ENCODE data around the gene UNC93B1. TPM values are rescaled to one million over a fixed set of nuclear protein-coding genes. Genes with fewer than 3 reads are reported as not detected.
A peak's percentile ranks its signal among the peaks of the same experiment; 100 is the strongest.

UNC93B1 gene
- total RNA-seq, 1 donor: 44.4 TPM

GRCh38 chr11:68026391-68027105 is 22.7 kb upstream of the UNC93B1 start:
- no peak for DNase-seq (ENCODE audit: low read depth in 2 of 3, low spot score in 2 of 3)

- no peak for DNase-seq (ENCODE audit: low read depth in 2 of 3, low spot score in 2 of 3)
These were observed 21.1 kb upstream of the UNC93B1 start for GRCh38 chr11:68025047-68025446.

- no peak for DNase-seq (ENCODE audit: low read depth in 2 of 3, low spot score in 2 of 3)
These were observed 20.6 kb upstream of the UNC93B1 start for GRCh38 chr11:68024508-68024907.

DNA sequence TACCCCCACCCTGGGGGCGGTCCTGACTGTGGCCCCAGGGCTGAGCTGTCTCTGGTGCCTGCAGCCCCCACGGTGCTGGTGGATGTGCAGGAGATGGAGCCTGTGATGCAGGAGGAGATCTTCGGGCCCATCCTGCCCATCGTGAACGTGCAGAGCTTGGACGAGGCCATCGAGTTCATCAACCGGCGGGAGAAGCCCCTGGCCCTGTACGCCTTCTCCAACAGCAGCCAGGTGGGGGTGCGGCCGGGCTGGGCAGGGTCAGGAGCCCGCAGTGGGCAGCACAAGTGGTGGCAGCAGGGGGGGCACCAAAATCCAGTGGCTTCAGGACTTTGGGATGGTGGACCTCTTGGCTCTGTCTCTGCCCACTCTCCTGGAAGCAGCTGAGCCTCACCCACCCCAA is 18.6 kb upstream of the UNC93B1 start:
- no peak for DNase-seq (ENCODE audit: low read depth in 2 of 3, low spot score in 2 of 3)

DNA sequence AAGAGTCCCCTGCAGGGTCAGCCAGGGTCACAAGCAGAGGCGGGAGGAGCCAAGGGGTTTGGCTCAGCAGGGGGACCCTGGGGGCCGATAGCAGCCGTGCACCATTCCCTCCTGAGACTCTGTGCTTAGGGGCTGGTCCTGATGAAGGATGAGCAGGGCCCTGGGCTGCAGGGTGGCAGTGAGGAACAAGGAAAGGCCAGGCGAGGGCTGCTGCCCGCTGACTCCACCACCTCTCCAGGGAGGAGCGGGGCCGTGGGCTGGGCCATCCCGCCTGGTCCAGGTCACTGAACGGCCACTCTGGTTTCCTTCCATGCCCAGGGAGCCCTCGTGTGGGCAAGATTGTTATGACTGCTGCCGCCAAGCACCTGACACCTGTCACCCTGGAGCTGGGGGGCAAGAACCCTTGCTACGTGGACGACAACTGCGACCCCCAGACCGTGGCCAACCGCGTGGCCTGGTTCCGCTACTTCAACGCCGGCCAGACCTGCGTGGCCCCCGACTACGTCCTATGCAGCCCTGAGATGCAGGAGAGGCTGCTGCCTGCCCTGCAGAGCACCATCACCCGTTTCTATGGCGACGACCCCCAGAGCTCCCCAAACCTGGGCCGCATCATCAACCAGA is 17.4 kb upstream of the UNC93B1 start:
- DNase-seq (ENCODE audit: low read depth in 2 of 3, low spot score in 2 of 3): no peak

DNA sequence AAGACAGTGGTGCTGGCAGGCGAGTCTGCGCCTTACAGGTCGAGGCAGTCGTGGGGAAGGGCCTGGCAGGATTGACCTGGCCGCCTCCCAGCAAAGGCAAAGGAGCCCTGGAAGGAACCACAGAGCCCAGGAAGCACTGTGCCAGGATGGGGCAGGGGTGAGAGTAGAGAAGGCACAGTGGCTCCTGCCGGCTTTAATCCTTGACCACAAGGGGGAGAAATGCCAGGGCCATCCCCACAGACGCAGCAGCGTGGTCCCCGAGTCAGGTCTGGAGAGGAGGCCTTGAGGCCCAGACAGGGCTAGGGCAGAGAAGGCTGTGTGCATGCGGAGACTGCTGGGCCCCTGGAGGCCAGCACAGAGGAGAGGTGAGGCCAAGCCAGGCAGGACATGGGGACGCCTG is 16.7 kb upstream of the UNC93B1 start:
- DNase-seq (ENCODE audit: low read depth in 2 of 3, low spot score in 2 of 3): no peak

- no peak for DNase-seq (ENCODE audit: low read depth in 2 of 3, low spot score in 2 of 3)
These were observed 15.6 kb upstream of the UNC93B1 start for GRCh38 chr11:68019486-68019885.

DNA sequence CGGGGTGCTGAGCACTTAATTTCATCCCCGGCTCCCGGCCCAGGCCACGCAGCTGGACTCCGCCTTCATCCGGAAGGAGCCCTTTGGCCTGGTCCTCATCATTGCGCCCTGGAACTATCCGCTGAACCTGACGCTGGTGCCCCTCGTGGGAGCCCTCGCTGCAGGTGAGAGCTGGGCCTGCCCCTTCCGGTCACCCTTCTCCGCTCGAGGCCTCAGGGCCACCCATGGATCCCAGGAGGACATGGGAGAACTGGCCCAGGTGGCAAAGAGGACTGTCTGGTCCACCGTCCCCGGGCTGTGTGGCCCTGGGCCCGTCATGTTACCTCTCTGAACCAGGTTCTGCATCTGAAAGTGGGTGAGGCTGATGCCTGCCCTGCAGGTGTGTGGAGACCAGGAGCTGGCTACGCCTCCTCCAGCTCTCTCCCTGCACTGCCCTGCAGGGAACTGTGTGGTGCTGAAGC is 14.9 kb upstream of the UNC93B1 start:
- DNase-seq (ENCODE audit: low read depth in 2 of 3, low spot score in 2 of 3): no peak

GRCh38 chr11:68017980-68018729 is 14.3 kb upstream of the UNC93B1 start:
- no peak for DNase-seq (ENCODE audit: low read depth in 2 of 3, low spot score in 2 of 3)

GRCh38 chr11:68016904-68017817 is 13.3 kb upstream of the UNC93B1 start:
- no peak for DNase-seq (ENCODE audit: low read depth in 2 of 3, low spot score in 2 of 3)

DNA sequence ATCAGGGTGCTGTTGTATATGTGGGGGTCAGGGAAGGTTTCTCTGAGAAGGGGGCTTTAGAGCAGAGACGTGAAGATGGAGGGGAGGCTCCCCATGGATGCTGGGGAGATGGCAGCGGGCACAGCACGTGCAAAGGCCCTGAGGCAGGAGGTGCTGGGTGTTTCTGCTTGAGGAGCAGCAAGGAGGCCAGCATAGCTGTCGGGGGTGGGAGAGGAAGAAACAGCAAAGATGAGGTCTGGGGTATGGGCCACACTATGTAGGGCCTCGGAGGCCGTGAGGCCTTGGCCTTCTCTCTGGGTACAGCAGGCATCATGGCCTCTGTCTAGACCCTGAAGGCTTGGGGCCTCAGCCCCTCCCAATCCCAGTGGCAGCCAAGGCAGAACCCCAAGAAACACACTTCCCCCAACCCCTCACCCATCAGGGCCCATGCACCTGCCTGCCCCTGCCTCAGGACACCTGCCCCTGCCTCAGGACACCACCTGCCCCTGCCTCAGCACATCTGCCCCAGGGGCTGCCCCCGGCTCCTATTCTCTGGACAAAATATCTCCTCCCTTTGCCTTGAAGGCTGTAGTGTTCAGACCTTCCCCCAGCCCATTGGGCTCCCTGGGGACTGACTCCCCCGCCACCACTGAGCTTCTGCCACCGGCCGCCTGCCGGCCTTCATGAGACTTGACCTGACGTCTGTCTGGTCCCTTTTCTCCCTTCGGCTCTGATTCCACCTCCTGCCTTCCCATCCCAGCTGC is 12.4 kb upstream of the UNC93B1 start:
- no peak for DNase-seq (ENCODE audit: low read depth in 2 of 3, low spot score in 2 of 3)

DNA sequence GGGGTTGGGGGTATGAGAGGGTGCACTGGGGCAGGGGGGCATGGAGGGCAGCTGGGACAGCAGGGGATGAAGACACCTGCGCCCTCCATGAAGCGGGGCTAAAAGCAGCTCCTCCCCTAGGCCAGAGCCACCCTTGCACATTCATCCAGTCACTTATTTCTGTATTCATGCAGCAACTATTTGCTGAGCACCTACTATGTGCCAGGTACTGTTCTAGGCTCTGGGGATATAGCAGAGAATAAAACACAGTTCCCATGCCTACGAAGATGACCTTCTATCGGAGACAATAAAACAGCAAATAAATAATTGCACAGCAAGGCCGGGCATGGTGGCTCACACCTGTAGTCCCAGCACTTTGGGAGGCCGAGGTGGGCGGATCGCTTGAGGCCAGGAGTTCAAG is 11.6 kb upstream of the UNC93B1 start:
- DNase-seq (ENCODE audit: low read depth in 2 of 3, low spot score in 2 of 3): no peak

- DNase-seq (ENCODE audit: low read depth in 2 of 3, low spot score in 2 of 3): no peak
These were observed 11.1 kb upstream of the UNC93B1 start for GRCh38 chr11:68014947-68015447.

DNA sequence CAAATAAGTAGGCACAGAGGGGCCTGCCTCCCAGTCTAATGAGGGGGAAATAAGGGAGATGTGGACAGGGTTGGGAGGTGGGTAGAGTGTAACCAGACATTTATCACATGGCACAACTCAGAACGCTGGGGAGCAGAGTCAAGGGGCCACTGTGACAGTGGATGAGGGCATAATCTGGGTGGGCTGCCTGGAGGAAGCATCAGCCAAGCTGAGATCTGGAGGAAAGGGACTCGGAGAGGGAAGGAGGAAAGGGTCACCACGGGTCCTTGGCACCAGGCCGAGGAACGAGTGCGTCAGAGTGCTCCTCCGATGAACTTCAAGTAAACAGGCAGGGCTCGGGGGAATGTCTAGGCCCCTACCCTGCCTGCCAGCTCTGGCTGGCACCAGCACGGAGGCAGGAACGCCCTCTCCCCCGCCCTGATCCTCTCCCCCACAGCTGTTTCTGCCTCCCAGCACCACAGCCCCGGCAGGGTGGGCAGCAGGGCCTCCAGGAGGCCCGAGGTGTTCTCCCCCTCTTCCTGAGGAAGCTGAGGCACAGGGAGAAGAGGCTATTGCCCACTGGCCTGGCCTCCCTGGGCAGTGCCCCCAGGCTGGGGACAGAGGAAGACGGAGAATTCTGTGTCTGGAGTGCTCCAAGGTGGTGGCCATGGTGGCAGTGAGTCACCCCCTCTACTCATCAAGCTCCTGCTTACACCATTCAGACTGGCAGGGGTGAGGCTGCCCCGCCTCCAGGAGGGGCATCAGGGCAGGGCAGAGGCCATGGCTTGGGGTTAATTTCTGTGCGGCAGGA is 10.5 kb upstream of the UNC93B1 start:
- peak in 2 of 3 donors; percentile 68 to 74 for DNase-seq (ENCODE audit: low read depth in 2 of 3, low spot score in 2 of 3)

GRCh38 chr11:68013611-68014156 is 9.8 kb upstream of the UNC93B1 start:
- DNase-seq (ENCODE audit: low read depth in 2 of 3, low spot score in 2 of 3): no peak

GRCh38 chr11:68012843-68013610 is 9.1 kb upstream of the UNC93B1 start:
- DNase-seq (ENCODE audit: low read depth in 2 of 3, low spot score in 2 of 3): no peak

DNA sequence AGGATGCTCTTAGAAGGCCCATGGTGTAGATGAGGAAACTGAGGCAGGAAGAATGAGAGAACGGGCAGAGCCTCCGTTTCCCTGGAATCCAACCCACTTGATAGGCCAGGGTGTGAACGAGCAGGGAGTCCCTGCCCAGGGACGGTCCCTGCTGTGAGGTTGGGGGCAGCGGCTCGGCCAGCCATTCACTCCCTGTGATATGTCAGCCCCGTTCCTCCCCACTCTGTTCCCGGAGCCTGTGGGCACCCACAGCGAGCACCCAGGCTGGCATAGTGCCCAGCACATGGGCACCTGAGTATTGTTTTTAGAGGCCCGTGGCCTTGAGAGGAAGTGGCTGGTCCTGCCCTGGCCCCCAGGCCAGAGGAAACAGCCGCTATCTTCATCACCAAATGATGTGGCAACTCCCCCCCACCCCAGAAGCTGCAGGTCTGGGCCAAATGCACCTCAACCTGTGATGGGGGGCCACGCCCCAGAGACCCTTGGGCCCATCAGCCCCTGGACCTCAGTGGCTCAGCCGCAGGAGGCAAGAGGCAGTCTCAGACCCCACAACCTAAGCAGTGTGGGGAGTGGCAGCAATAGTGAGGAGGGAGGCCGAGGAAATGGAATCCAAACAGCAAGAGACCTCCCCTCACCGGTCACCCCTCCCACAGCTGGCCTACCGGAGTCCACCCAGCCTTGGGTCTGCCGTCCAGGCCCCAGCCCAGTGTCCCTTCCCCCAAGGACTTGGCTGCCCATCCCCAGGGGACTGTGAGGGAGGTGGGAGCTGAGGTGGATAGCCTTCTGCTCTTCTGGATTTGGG is 8.3 kb upstream of the UNC93B1 start:
- DNase-seq (ENCODE audit: low read depth in 2 of 3, low spot score in 2 of 3): peak in 1 of 3 donors; percentile 21
